Right renal cortex interstitium (tissue), 3 donors: ENCODE results near the gene CDKAL1. TPM values are rescaled to one million over a fixed set of nuclear protein-coding genes. Genes with fewer than 3 reads are reported as not detected.

ENCODE experiments used
- DNase-seq, 3 donors: peaks; one replicate each; pipeline ENCODE4 v3.0.0-alpha.2; 2013; ENCODE audit warnings: low read depth in 3 of 3, low spot score in 2 of 3
- polyA plus RNA-seq, 3 donors: library from polyadenylated mRNA; unstranded; fragments of 120-200 nt; gene quantifications; one replicate each; pipeline ENCODE4 v1.2.1, GENCODE V29; 2013; ENCODE audit not compliant: insufficient read length in 3 of 3

CDKAL1 gene
- polyA plus RNA-seq, 3 donors: 18.4 to 19.6 (median 19.6) TPM

GRCh38 chr6:21150667-21151066 lies 616.4 kb downstream of the CDKAL1 start:
- no peak for DNase-seq

GRCh38 chr6:21151119-21151518 lies 616.9 kb downstream of the CDKAL1 start:
- no peak for DNase-seq

- no peak for DNase-seq
These were observed 617.3 kb downstream of the CDKAL1 start for GRCh38 chr6:21151530-21151929.

- DNase-seq: no peak
These were observed 623.1 kb downstream of the CDKAL1 start for GRCh38 chr6:21157186-21157929.

GRCh38 chr6:21158149-21158548 lies 623.9 kb downstream of the CDKAL1 start:
- no peak for DNase-seq

GRCh38 chr6:21158873-21159272 lies 624.6 kb downstream of the CDKAL1 start:
- no peak for DNase-seq

GRCh38 chr6:21159465-21159864 lies 625.2 kb downstream of the CDKAL1 start:
- DNase-seq: no peak

GRCh38 chr6:21161707-21162106 lies 627.5 kb downstream of the CDKAL1 start:
- no peak for DNase-seq

GRCh38 chr6:21163110-21163837 lies 629.0 kb downstream of the CDKAL1 start:
- no peak for DNase-seq

- no peak for DNase-seq
These were observed 629.6 kb downstream of the CDKAL1 start for GRCh38 chr6:21163838-21164180.

GRCh38 chr6:21164768-21165326 lies 630.6 kb downstream of the CDKAL1 start:
- DNase-seq: no peak

- DNase-seq: no peak
These were observed 632.5 kb downstream of the CDKAL1 start for GRCh38 chr6:21166754-21167153.

GRCh38 chr6:21167790-21168189 lies 633.5 kb downstream of the CDKAL1 start:
- no peak for DNase-seq

GRCh38 chr6:21171801-21172200 lies 637.5 kb downstream of the CDKAL1 start:
- DNase-seq: no peak

GRCh38 chr6:21173031-21173430 lies 638.8 kb downstream of the CDKAL1 start:
- no peak for DNase-seq

- DNase-seq: no peak
These were observed 639.4 kb downstream of the CDKAL1 start for GRCh38 chr6:21173678-21174077.

GRCh38 chr6:21176197-21176596 lies 641.9 kb downstream of the CDKAL1 start:
- no peak for DNase-seq

GRCh38 chr6:21180155-21180554 lies 645.9 kb downstream of the CDKAL1 start:
- no peak for DNase-seq

GRCh38 chr6:21180800-21181337 lies 646.6 kb downstream of the CDKAL1 start:
- no peak for DNase-seq

- DNase-seq: no peak
These were observed 647.6 kb downstream of the CDKAL1 start for GRCh38 chr6:21181866-21182265.

- no peak for DNase-seq
These were observed 648.3 kb downstream of the CDKAL1 start for GRCh38 chr6:21182589-21182988.
